DND-41 (cell line): Measurements from ENCODE around the gene GPX5.

Experiments used
- ATAC-seq: fragments of 200-7000 bp; cut with Tn5 transposase; 3 replicates; pipeline ENCODE4 v1.9.1; 2021; ENCODE audit warnings: low read depth; ENCODE audit not compliant: insufficient read depth
- DNase-seq: peaks from one replicate; pipeline ENCODE4 v3.0.0-alpha.2; 2020
- H2AFZ ChIP-seq: 2 replicates; pipeline ENCODE4 v1.6.0; 2012; ENCODE audit warnings: low read depth, low read length
- H3K27ac ChIP-seq: 2 replicates; pipeline ENCODE4 v1.5.1; 2012; ENCODE audit warnings: low read length, inconsistent platforms
- H3K27me3 ChIP-seq: fragments of 200-600 bp; sonication (generic); 2 replicates; pipeline ENCODE4 v1.6.0; 2012; ENCODE audit warnings: low read length, mild to moderate bottlenecking, inconsistent platforms; ENCODE audit not compliant: insufficient read depth, poor library complexity
- H3K36me3 ChIP-seq: 2 replicates; pipeline ENCODE4 v1.5.1; 2012; ENCODE audit warnings: low read length, inconsistent platforms; ENCODE audit not compliant: insufficient read depth
- H3K4me1 ChIP-seq: 2 replicates; pipeline ENCODE4 v1.5.1; 2012; ENCODE audit warnings: mild to moderate bottlenecking, low read length; ENCODE audit not compliant: insufficient read depth
- H3K4me2 ChIP-seq: 2 replicates; pipeline ENCODE4 v1.6.0; 2012; ENCODE audit warnings: mild to moderate bottlenecking, moderate library complexity, low read length, inconsistent platforms; ENCODE audit not compliant: insufficient read depth
- H3K4me3 ChIP-seq, 2 experiments: fragments of 200-600 bp in 1 of 2; shearing (Covaris generic) in 1 of 2; 2 replicates each; pipeline ENCODE4 v1.5.1; 2012 to 2016; ENCODE audit warnings: inconsistent platforms in 2 of 2, low read length in 2 of 2, mild to moderate bottlenecking in 2 of 2, low read depth in 1 of 2, moderate library complexity in 1 of 2
- H3K79me2 ChIP-seq: 2 replicates; pipeline ENCODE4 v1.6.0; 2012; ENCODE audit warnings: low read length, inconsistent platforms; ENCODE audit not compliant: insufficient read depth
- H3K9ac ChIP-seq: 2 replicates; pipeline ENCODE4 v1.6.0; 2012; ENCODE audit warnings: low read depth, mild to moderate bottlenecking, inconsistent platforms, low read length, moderate library complexity
- H3K9me3 ChIP-seq: 2 replicates; pipeline ENCODE4 v1.5.1; 2012; ENCODE audit warnings: low read length, moderate library complexity, mild to moderate bottlenecking, inconsistent platforms; ENCODE audit not compliant: insufficient read depth, severe bottlenecking
- H4K20me1 ChIP-seq: 2 replicates; pipeline ENCODE4 v1.6.0; 2012; ENCODE audit warnings: low read length; ENCODE audit not compliant: insufficient read depth
- EZH2 ChIP-seq: IDR thresholded peaks from 3 replicates; pipeline ENCODE4 v1.6.1; 2012; ENCODE audit warnings: borderline replicate concordance, low read depth, mild to moderate bottlenecking, moderate library complexity, low read length, inconsistent platforms; ENCODE audit not compliant: severe bottlenecking
- TF ChIP-seq, protein P1 (sequence below): IDR thresholded peaks from 2 replicates; pipeline ENCODE4 v1.5.1; 2012; ENCODE audit warnings: borderline replicate concordance, low read length, moderate library complexity, mild to moderate bottlenecking; ENCODE audit not compliant: poor library complexity, severe bottlenecking; ENCODE audit errors: extremely low read depth

GPX5 gene

GRCh38 chr6:28517964-28518363, 7.7 kb upstream of the GPX5 start:
- no peak for ATAC-seq
- H3K9me3 ChIP-seq, result no peaks in the 10 kb centered on the region
- TF ChIP-seq EZH2, result no peak
- TF ChIP-seq, protein P1, sequence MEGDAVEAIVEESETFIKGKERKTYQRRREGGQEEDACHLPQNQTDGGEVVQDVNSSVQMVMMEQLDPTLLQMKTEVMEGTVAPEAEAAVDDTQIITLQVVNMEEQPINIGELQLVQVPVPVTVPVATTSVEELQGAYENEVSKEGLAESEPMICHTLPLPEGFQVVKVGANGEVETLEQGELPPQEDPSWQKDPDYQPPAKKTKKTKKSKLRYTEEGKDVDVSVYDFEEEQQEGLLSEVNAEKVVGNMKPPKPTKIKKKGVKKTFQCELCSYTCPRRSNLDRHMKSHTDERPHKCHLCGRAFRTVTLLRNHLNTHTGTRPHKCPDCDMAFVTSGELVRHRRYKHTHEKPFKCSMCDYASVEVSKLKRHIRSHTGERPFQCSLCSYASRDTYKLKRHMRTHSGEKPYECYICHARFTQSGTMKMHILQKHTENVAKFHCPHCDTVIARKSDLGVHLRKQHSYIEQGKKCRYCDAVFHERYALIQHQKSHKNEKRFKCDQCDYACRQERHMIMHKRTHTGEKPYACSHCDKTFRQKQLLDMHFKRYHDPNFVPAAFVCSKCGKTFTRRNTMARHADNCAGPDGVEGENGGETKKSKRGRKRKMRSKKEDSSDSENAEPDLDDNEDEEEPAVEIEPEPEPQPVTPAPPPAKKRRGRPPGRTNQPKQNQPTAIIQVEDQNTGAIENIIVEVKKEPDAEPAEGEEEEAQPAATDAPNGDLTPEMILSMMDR, result no peak
- H3K27me3 ChIP-seq, result peaks cover 27% of the 10 kb centered on the region
- H3K79me2 ChIP-seq, result no peaks in the 10 kb centered on the region
- no peaks in the 10 kb centered on the region for H4K20me1 ChIP-seq
- no peak overlapping the region for H2AFZ ChIP-seq
- no peak for DNase-seq
- H3K36me3 ChIP-seq, result no peaks in the 10 kb centered on the region
- H3K4me1 ChIP-seq, result no peaks in the 10 kb centered on the region
- H3K27ac ChIP-seq, result no peak overlapping the region
- H3K4me2 ChIP-seq, result no peak overlapping the region
- no peak overlapping the region for H3K9ac ChIP-seq
- H3K4me3 ChIP-seq, result no peak overlapping the region

GRCh38 chr6:28522594-28523240, 3.0 kb upstream of the GPX5 start:
- peaks cover 44% of the 10 kb centered on the region for H3K27me3 ChIP-seq
- H3K9ac ChIP-seq, result no peak overlapping the region
- no peaks in the 10 kb centered on the region for H3K9me3 ChIP-seq
- H4K20me1 ChIP-seq, result no peaks in the 10 kb centered on the region
- H3K27ac ChIP-seq, result no peak overlapping the region
- TF ChIP-seq, protein P1, result no peak
- no peak for TF ChIP-seq EZH2
- H3K4me1 ChIP-seq, result peaks cover 10% of the 10 kb centered on the region; the same call in 1 of the 2 replicates
- no peaks in the 10 kb centered on the region for H3K79me2 ChIP-seq
- H2AFZ ChIP-seq, result no peak overlapping the region
- no peaks in the 10 kb centered on the region for H3K36me3 ChIP-seq
- no peak for ATAC-seq
- no peak for DNase-seq
- H3K4me2 ChIP-seq, result no peak overlapping the region
- H3K4me3 ChIP-seq, result no peak overlapping the region

GRCh38 chr6:28523241-28523622, 2.4 kb upstream of the GPX5 start:
- H3K36me3 ChIP-seq, result no peaks in the 10 kb centered on the region
- H3K4me1 ChIP-seq, result peaks cover 10% of the 10 kb centered on the region; the same call in 1 of the 2 replicates
- DNase-seq (peak; percentile 49), ATAC-seq (peak; percentile 86)
- H3K4me3 ChIP-seq, result no peak overlapping the region
- no peak overlapping the region for H2AFZ ChIP-seq
- peaks cover 48% of the 10 kb centered on the region for H3K27me3 ChIP-seq
- no peak overlapping the region for H3K9ac ChIP-seq
- no peaks in the 10 kb centered on the region for H3K79me2 ChIP-seq
- no peaks in the 10 kb centered on the region for H3K9me3 ChIP-seq
- no peaks in the 10 kb centered on the region for H4K20me1 ChIP-seq
- H3K4me2 ChIP-seq, result no peak overlapping the region
- TF ChIP-seq, protein P1, result no peak
- TF ChIP-seq EZH2, result no peak
- H3K27ac ChIP-seq, result no peak overlapping the region
